Measurements from ENCODE around the gene MISFA.
"Not testable (repeated sequence)": the region's sequence is repeated elsewhere in the genome, so short reads cannot be mapped to it uniquely, and the experiment has no call there.

The MISFA gene

DNA sequence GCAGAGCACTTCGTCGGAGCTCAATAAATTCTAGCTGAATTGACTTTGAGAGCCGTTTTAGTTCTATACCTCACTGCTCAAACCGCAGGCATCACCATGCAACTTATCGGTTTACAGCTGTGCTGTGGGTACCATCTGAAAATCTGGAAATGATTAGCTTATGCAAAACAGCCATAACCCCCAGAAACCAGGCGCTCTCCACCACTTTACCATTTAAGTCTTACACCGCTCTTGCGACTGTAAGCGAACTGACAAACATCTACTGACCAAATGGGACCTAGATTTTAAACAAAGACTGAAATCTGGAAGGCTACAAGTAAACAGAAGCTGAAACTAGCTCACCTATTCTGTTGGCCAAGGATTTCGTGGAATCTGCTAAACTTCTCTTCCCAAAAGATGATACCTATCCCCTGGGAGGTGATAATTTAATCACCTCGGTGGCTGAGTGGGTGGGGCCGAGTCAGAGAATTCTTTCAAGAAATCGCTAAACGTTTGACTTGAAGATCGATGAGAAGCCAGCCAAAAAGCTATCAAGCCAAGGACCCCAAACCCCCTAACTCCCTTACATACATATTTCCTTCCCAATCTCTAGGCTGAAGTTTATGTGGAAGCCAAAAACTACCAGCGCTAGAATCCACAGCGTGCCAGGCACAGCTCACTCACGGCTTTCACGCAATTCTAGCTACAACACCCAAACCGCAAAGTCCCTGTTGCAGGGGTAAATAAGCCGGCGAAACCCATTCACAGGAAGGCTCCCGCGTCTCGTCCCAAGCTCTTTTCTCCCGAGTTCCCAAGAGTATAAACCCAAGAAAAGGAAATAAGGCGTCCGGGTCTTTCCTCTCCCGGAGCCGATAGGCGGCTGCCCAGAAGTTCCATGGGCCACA is 33.9 kb downstream of the MISFA start:
- Histone ChIP-seq H3K4me3 (ENCODE audit: insufficient read depth, low read length, poor library complexity, severe bottlenecking) (peak overlapping the region; percentile 97), H4K20me1 (ENCODE audit: low read depth, low read length) (no peaks in the 10 kb centered on the region), H3K36me3 (ENCODE audit: low read length) (no peaks in the 10 kb centered on the region), H3K4me2 (ENCODE audit: low read depth, low read length, poor library complexity, severe bottlenecking) (peak overlapping the region; percentile 97), H3F3A (ENCODE audit: insufficient read depth) (peaks cover 8% of the 10 kb centered on the region; the same call in 1 of the 2 replicates), H3K27ac (ENCODE audit: low read depth, low read length) (0 out of 2 replicates have a peak overlapping the region, but pooled peaks have one; percentile 10), H3K9me3 (ENCODE audit: insufficient read depth, low read length) (no peaks in the 10 kb centered on the region), H3K9ac (ENCODE audit: low read length) (peak overlapping the region; percentile 87), H3K27me3 (ENCODE audit: low read length) (no peaks in the 10 kb centered on the region), H3K79me2 (ENCODE audit: insufficient read depth, low read length) (peaks cover 56% of the 10 kb centered on the region), H2AFZ (ENCODE audit: low read depth, low read length, severe bottlenecking) (peak overlapping the region; percentile 86), H3K9me2 (replicated peaks; ENCODE audit: insufficient read depth, low read length) (no peaks in the 10 kb centered on the region)
- TF ChIP-seq, protein P1, sequence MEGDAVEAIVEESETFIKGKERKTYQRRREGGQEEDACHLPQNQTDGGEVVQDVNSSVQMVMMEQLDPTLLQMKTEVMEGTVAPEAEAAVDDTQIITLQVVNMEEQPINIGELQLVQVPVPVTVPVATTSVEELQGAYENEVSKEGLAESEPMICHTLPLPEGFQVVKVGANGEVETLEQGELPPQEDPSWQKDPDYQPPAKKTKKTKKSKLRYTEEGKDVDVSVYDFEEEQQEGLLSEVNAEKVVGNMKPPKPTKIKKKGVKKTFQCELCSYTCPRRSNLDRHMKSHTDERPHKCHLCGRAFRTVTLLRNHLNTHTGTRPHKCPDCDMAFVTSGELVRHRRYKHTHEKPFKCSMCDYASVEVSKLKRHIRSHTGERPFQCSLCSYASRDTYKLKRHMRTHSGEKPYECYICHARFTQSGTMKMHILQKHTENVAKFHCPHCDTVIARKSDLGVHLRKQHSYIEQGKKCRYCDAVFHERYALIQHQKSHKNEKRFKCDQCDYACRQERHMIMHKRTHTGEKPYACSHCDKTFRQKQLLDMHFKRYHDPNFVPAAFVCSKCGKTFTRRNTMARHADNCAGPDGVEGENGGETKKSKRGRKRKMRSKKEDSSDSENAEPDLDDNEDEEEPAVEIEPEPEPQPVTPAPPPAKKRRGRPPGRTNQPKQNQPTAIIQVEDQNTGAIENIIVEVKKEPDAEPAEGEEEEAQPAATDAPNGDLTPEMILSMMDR (IDR thresholded peaks at IDR 0.05; ENCODE audit: insufficient read depth, low read length, poor library complexity, severe bottlenecking): no peak
- no peak for TF ChIP-seq EZH2phosphoT487 (conservative IDR thresholded peaks at IDR 0.05; ENCODE audit: low read length)

DNA sequence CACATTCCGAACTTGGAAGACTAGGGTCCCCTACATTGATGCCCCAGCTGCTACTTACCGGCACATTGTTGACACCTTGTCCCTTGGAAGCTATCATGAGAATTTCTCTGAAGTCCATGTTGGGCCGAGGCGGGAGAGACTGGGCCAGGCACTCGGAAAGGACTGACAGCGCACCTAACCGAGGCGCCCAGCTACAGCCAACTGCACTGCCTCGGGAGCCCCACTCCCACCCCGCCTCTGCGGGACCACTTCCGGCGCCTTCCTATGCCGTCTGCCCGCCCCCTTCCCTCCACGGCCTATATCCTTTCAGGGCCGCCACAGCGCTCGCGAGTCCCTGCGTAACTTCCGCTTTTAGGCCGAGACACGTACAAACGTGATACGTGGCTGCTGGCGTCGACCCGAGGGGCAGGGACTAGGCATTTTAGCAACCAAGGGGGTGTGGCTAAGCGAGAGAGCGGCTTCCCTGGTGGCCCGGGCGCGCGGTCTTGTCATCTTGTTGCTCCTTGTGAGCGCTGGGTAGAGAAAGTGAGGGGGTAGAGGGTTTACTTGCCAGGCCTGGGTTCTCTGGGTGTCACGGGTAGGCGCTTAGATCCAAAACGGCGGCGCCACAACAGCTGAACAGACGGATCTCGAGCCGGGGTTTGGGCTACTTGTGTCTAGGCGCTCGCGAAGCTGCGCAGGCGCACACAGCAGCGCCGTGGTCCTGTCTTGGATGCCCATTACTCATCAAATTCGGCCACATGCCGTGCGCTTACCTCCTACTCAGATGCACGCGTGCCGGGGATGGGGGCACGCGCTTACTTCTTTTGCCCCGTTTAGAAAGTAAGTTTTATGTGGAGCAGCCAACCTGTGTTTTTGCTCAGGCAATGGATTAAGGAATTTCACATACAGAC is 34.8 kb downstream of the MISFA start, which contains the start of gene SPTY2D1:
Gene SPTY2D1 (minus strand): TSS at position 203 of the 893 bp plus-strand sequence. CDS start 85 bp downstream, at position 118.
- peak within 1 kb of the TSS; percentile 97 for H3K4me2 ChIP-seq (ENCODE audit: low read depth, low read length, poor library complexity, severe bottlenecking)
- no peaks in the 10 kb centered on the region for H3K9me3 ChIP-seq (ENCODE audit: insufficient read depth, low read length)
- peak within 1 kb of the TSS; percentile 64 for H3K27ac ChIP-seq (ENCODE audit: low read depth, low read length)
- H3K27me3 ChIP-seq (ENCODE audit: low read length): no peaks in the 10 kb centered on the region
- no peaks in the 10 kb centered on the region for H3K9me2 ChIP-seq (replicated peaks; ENCODE audit: insufficient read depth, low read length)
- peaks cover 8% of the 10 kb centered on the region; the same call in 1 of the 2 replicates for H3F3A ChIP-seq (ENCODE audit: insufficient read depth)
- TF ChIP-seq EZH2phosphoT487 (conservative IDR thresholded peaks at IDR 0.05; ENCODE audit: low read length): no peak
- TF ChIP-seq, protein P1 (IDR thresholded peaks at IDR 0.05; ENCODE audit: insufficient read depth, low read length, poor library complexity, severe bottlenecking): no peak
- H3K79me2 ChIP-seq (ENCODE audit: insufficient read depth, low read length): peaks cover 47% of the 10 kb centered on the region
- H3K9ac ChIP-seq (ENCODE audit: low read length): peak within 1 kb of the TSS; percentile 87
- H2AFZ ChIP-seq (ENCODE audit: low read depth, low read length, severe bottlenecking): peak within 1 kb of the TSS; percentile 90
- H3K4me3 ChIP-seq (ENCODE audit: insufficient read depth, low read length, poor library complexity, severe bottlenecking): peak within 1 kb of the TSS; percentile 97
- H4K20me1 ChIP-seq (ENCODE audit: low read depth, low read length): no peaks in the 10 kb centered on the region
- no peaks in the 10 kb centered on the region for H3K36me3 ChIP-seq (ENCODE audit: low read length)

DNA sequence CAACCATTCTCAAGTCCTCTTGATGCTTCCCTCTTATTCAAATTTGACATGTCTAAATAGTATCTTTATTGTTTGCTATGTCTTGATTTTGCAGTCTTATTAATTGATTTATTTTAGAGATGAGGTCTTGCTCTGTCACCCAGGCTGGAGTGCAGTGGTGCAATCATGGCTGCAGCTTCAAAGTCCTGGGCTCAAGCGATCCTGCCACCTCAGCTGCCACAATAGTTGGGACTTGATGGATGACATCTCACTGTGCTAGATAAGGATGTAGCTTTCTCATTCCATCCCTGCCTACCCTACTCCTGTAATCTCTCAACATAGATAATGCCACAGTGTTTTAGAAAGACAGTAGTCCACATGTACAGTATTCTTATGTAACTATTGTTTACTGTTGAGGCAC is 42.1 kb downstream of the MISFA start:
- Histone ChIP-seq H3K27me3 (ENCODE audit: low read length) (no peaks in the 10 kb centered on the region; the same call in 1 of the 2 replicates), H3K27ac (ENCODE audit: low read depth, low read length) (no peak overlapping the region), H3K4me3 (ENCODE audit: insufficient read depth, low read length, poor library complexity, severe bottlenecking) (no peak overlapping the region), H3K9me3 (ENCODE audit: insufficient read depth, low read length) (no peaks in the 10 kb centered on the region), H2AFZ (ENCODE audit: low read depth, low read length, severe bottlenecking) (no peak overlapping the region), H3K9me2 (replicated peaks; ENCODE audit: insufficient read depth, low read length) (no peaks in the 10 kb centered on the region), H3K79me2 (ENCODE audit: insufficient read depth, low read length) (no peaks in the 10 kb centered on the region), H3K9ac (ENCODE audit: low read length) (no peak overlapping the region), H3K36me3 (ENCODE audit: low read length) (no peaks in the 10 kb centered on the region), H4K20me1 (ENCODE audit: low read depth, low read length) (no peaks in the 10 kb centered on the region), H3K4me2 (ENCODE audit: low read depth, low read length, poor library complexity, severe bottlenecking) (no peak overlapping the region), H3F3A (ENCODE audit: insufficient read depth) (no peaks in the 10 kb centered on the region)
- TF ChIP-seq EZH2phosphoT487 (conservative IDR thresholded peaks at IDR 0.05; ENCODE audit: low read length): no peak
- TF ChIP-seq, protein P1 (IDR thresholded peaks at IDR 0.05; ENCODE audit: insufficient read depth, low read length, poor library complexity, severe bottlenecking): no peak

DNA sequence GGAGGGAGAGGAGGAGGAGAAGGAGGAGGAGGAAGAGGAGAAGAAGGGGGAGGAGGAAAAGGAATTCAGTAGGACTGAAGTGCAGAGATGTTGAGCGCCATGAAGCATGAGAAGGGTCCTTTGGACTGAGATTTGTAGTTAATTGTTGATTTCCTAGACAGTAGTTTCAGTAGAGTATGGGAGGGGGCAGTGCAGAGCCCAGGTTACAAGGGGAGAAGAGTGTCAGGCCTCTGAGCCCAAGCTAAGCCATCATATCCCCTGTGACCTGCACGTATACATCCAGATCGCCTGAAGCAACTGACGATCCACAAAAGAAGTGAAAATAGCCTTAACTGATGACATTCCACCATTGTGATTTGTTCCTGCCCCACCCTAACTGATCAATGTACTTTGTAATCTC is 43.4 kb downstream of the MISFA start:
- H3K27ac ChIP-seq (ENCODE audit: low read depth, low read length); H3K9ac ChIP-seq (ENCODE audit: low read length); H3K9me3 ChIP-seq (ENCODE audit: insufficient read depth, low read length); H3K4me3 ChIP-seq (ENCODE audit: insufficient read depth, low read length, poor library complexity, severe bottlenecking); H3K79me2 ChIP-seq (ENCODE audit: insufficient read depth, low read length); H4K20me1 ChIP-seq (ENCODE audit: low read depth, low read length); H3F3A ChIP-seq (ENCODE audit: insufficient read depth); H2AFZ ChIP-seq (ENCODE audit: low read depth, low read length, severe bottlenecking); H3K36me3 ChIP-seq (ENCODE audit: low read length); H3K4me2 ChIP-seq (ENCODE audit: low read depth, low read length, poor library complexity, severe bottlenecking); H3K27me3 ChIP-seq (ENCODE audit: low read length); H3K9me2 ChIP-seq (replicated peaks; ENCODE audit: insufficient read depth, low read length): not testable (repeated sequence)
